AG10803 (cell line): ENCODE measurements around the gene EYS.
A peak's percentile ranks its signal among the peaks of the same experiment; 100 is the strongest.
"Not testable (repeated sequence)": the region's sequence is repeated elsewhere in the genome, so short reads cannot be mapped to it uniquely, and the experiment has no call there.

Experiments used
- DNase-seq: peaks from one replicate; pipeline ENCODE4 v3.0.0; 2010; ENCODE audit warnings: low read depth
- H3K4me3 ChIP-seq: 2 replicates; pipeline ENCODE4 v1.5.1; 2011; ENCODE audit warnings: mild to moderate bottlenecking, low read length, control low read depth
- CTCF ChIP-seq: conservative IDR thresholded peaks from 2 replicates; pipeline ENCODE4 v1.5.1; 2011; ENCODE audit warnings: mild to moderate bottlenecking, low read length, control low read depth, inconsistent platforms

EYS gene

GRCh38 chr6:63740709-63741108 is 1966.3 kb downstream of the EYS start:
- no peak for TF ChIP-seq CTCF
- DNase-seq, result peak; percentile 49
- H3K4me3 ChIP-seq, result no peak overlapping the region

GRCh38 chr6:63739094-63739687 is 1967.8 kb downstream of the EYS start:
- no peak for DNase-seq
- no peak for TF ChIP-seq CTCF
- no peak overlapping the region for H3K4me3 ChIP-seq

GRCh38 chr6:63738190-63738589 is 1968.8 kb downstream of the EYS start:
- DNase-seq, H3K4me3 ChIP-seq: not testable (repeated sequence)

DNA sequence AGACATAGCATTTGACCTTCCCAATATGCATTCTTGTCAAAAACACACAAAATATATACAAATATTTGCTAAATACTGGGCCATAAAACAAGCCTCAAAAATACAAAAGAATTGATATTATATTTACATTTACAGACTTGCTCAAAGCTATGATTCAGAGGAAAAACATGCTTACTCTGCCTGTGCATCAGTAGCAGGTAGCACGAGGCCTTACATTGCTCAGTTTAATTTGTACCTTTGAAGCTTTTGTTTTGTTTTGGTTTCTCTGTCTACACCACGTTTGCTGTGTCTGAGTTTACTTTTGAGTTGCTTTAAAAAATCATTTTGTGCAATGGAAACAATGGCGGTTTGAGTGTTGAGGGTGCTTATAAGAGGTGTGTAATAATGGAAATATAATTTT is 1972.1 kb downstream of the EYS start:
- TF ChIP-seq CTCF, result no peak
- no peak for DNase-seq
- no peak overlapping the region for H3K4me3 ChIP-seq

DNA sequence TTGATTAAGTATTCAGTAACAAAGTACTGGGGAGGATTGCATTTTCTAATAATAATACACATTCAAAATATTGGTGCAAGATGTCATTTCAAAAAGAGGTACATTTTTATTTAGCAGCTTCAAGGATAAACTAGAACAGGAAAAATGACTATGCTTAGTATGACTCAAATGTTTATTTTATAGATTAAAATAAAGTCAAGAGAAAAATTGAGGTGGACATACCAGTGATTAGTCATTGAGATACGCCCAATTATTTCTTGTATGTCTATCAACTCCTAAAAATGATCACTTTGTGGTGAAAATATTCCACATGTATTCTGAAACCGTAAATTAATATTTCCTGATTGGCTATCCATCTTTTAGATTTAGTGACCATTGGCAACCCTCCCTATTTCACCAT is 1974.7 kb downstream of the EYS start:
- H3K4me3 ChIP-seq, result no peak overlapping the region
- TF ChIP-seq CTCF, result no peak
- no peak for DNase-seq

DNA sequence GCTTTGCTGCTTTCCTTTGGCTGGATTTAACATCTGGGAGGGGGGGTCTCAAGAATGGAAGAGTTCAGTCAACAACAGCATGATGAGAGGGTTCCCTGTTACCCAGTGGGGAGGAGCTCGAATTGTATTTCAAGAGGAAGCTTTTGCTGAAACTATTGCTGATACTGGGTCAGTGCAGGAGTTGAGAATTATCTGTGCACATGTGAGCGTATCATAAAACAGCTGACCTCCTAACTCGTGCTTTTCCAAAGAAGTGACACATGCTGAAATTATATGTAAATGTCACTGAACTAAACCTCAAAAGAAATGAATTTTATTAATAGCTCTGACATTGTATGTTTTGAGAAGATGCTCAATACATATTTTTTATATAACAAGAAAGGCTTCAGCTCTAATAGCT is 1975.1 kb downstream of the EYS start:
- TF ChIP-seq CTCF, result no peak
- H3K4me3 ChIP-seq, result no peak overlapping the region
- no peak for DNase-seq

DNA sequence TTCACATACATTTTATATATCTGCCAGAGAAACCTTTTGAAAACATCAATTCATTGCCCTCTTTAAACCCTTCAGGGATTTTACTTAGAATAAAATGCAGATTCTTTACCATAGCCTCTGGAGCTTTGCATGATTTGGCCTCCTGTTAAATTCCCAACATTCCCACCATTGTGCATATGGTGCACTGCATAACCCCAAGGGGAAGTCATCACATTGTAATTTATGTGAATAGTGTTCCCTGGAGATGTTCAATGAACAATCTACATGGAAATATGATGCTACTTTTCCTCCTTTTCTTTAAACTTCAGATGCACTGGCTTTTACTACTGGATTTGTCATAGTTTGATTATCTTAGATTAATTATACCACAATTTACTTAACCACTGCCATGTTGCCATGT is 1976.7 kb downstream of the EYS start:
- H3K4me3 ChIP-seq, result no peak overlapping the region
- TF ChIP-seq CTCF, result no peak
- no peak for DNase-seq

- TF ChIP-seq CTCF, result no peak
- no peak overlapping the region for H3K4me3 ChIP-seq
- DNase-seq, result no peak
These were observed 1982.3 kb downstream of the EYS start for GRCh38 chr6:63724721-63725120.
